CD4-positive, alpha-beta T cell treated with Interleukin-6 at 100 ng/mL for 8 hours (primary cell): ENCODE measurements around the gene GXYLT1.
"Not testable (repeated sequence)": the region's sequence is repeated elsewhere in the genome, so short reads cannot be mapped to it uniquely, and the experiment has no call there.

Experiments used
- DNase-seq: peaks from one replicate; pipeline ENCODE4 v3.0.0-alpha.2; 2020; ENCODE audit warnings: mixed read lengths, low spot score

GXYLT1 gene, protein sequence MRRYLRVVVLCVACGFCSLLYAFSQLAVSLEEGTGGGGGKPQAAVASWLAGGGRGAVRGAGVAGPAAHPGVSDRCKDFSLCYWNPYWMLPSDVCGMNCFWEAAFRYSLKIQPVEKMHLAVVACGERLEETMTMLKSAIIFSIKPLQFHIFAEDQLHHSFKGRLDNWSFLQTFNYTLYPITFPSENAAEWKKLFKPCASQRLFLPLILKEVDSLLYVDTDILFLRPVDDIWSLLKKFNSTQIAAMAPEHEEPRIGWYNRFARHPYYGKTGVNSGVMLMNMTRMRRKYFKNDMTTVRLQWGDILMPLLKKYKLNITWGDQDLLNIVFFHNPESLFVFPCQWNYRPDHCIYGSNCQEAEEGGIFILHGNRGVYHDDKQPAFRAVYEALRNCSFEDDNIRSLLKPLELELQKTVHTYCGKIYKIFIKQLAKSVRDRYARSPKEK

DNA sequence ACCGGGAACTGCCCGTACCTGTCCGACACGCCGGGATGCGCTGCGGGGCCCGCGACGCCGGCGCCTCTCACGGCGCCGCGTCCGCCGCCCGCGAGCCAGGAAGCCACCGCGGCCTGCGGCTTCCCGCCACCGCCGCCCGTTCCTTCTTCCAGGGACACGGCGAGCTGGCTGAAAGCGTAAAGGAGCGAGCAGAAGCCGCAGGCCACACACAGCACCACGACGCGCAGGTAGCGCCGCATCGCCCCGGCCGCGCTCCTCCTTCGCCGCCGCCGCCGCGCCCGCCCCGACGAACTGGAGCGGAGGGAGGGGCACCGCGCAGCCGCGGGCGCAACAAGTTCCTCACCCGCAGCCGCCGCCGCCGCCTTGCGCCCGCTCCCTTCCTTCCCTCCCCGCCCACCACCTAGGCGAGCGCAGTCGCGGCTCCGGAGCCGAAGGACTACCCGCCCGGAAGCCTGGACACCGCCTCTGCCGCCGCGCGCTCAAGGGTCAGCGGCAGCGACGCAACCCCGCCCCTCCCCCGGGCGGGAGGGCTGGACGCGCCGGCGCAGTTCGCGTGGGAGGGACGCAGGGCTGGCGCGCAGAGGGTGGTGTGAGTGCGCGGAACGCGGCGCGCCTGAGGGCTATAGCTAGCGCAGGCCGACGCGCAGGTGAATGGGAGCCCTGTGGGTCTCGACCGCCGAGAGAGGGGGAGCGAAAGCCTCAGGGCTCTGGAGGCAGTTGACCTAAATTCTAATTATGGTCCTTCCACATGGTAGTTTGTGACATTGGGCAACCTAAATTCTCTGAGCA, at the start of gene GXYLT1:
GXYLT1 (minus strand) TSS at position 467 of the 789 bp plus-strand sequence; CDS start at position 239, 228 bp downstream.
- DNase-seq, result peak; percentile 71

DNA sequence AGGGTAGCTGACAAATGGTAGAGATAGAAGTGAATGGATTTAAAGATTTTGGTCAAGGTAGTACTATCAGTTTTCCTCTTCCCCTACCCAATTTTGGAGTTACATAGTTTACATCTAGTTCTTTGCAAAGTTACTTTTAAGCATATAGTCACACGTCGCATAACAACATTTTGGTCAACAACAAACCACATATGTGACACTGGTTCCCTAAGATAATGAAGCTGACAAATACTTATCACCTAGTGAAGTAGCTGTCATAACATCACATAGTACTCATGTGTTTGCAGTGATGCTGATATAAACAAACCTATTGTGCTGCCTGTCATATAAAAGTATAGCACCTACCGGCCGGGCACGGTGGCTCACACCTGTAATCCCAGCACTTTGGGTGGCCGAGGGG, 48.0 kb upstream of the GXYLT1 start:
- no peak for DNase-seq

DNA sequence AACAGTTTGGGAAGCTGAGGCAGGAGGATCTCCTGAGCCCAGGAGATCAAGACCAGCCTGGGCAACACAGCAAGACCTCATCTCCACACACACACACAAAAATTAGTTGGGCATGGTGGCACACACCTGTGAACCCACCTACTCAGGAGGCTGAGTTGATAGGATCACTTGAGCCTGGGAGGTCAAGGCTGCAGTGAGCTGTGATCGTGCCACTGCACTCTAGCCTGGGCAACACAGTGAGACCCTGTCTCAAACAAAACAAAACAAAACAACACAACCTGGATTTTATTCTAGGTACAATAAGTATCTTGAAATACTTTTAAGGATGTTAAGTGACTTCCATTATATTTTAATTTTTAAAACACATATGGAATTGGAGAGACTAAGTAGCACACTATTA, 47.6 kb upstream of the GXYLT1 start:
- no peak for DNase-seq

DNA sequence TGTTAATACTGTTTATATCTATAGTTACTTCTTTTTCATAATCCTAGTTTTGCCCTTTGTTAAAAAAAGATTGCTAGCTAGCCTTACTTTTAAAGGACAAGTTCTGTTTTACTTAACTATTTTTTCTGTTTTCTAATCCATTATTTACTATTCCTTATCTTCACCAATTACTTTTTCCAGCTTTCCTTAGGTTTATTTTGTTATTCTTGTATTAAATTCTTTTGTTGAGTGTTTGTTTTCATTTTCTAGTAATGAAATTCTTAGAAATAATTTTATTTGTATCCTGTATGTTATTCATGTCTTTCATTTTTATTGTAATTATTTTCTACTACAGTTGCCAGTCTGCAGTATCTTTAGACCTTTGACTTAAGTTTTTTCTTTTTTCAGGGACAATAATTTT, 45.7 kb upstream of the GXYLT1 start:
- DNase-seq, result no peak

DNA sequence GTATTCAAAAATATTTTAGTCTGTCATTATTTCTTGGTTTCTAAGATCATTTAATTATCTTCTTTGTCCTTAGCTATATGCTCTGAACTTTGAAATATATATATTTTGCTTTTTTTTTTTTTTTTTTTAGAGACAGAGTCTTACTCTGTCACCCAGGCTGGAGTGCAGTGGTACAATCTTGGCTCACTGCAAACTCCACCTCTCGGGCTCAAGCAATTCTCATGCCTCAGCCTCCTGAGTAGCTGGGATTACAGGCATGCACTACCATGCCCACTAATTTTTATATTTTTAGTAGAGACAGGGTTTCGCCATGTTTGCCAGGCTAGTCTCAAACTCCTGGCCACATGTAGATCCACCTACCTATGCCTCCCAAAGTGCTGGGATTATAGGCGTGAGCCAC, 43.6 kb upstream of the GXYLT1 start:
- DNase-seq, result not testable (repeated sequence)

DNA sequence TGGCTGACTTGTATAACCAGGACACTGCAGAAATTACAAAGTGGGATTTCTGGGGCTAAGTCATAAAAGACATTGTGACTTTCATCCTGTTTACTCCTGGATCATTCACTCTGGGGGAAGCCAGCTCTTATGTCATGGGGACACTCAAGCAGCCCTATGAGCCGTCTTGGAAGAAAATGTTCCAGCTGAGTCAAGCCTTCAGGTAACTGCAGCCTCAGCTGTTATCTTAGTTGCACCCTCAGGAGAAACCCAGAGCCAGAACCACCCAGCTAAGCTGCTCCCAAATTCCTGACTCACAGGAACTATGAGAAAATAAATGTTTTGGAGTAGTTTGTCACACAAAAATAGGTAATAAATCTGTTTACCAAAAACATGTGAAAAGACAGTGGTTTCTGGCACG, 43.1 kb upstream of the GXYLT1 start:
- no peak for DNase-seq

DNA sequence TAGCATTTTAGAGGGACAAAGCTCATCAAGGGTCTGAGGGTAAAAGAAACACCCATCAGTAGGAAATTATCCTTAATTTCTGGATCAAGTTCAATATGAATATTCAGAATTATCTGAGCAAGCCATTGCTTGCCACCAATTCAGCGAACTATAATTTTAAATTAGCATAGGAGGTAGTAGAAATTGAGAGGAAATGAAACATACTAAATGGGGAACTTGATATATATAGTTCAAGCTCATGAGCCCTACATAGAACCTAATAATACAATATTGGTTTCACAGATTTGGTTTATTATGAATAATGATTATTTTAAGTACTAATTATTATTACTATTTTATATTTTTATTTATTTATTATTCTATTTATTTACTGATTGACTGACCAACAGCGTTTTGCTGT, 42.1 kb upstream of the GXYLT1 start:
- no peak for DNase-seq

DNA sequence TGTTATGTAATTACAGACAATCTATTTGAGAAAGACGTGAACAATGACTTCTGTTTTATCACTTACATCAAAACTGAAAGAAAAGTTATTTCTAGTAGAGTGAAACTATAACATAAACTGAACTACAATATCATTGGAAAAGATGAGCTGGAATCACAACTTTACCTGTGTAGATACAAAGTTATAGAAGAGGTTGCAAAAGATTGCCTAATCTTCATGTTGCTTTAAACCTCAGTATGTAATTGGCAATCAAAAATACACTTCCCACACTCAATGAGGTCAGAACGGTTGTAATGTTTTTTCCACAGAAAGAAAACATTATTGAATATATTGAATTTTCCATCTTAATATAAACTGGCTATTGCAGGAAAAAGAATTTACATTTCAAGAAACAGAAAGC, 37.7 kb upstream of the GXYLT1 start:
- no peak for DNase-seq

DNA sequence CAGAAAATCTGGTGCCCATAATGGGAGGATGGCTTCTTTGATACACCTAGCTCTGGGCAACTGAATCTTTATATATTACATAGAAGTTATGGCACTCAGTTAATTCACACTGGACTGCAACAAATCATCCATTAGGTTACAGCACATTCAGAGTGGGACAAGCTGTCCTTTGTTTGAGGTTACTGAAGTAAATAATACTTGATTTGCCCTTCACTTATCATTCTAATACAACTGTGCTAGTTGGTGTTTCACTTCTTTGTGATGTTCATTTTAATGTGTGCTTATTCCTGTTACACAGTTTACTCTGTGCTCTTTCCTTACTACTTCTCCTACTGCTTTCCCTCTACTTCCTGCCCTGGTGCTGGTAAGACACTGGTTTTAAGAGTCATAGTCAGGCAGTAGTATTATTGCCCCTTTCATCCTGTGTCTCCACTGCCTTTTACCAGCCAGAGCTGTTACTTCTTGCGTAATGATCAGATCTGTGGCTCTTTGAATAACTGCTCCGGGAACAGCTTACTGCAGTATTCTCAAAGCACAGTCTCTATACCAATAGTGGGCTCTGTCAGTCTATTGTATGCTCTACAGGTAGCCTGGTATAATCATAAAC, 36.4 kb upstream of the GXYLT1 start:
- no peak for DNase-seq

DNA sequence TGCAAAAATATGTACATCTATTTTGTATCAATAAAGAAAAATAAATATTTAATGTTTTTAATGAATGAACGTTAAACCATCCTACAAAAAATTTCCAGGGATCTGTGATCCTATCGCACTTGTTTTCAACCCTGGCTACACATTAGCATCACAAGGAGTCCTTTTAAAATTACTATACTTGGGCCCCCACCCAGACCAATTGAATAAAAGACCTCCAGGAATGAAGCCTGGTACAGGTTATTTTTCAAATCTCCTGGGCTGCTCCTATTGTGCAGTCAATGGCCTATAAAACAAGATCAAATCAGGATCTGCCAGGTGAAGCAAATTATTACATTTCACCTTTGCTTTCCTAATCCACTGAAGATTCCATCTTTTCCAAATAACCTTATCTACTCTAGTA, 33.4 kb upstream of the GXYLT1 start:
- no peak for DNase-seq

DNA sequence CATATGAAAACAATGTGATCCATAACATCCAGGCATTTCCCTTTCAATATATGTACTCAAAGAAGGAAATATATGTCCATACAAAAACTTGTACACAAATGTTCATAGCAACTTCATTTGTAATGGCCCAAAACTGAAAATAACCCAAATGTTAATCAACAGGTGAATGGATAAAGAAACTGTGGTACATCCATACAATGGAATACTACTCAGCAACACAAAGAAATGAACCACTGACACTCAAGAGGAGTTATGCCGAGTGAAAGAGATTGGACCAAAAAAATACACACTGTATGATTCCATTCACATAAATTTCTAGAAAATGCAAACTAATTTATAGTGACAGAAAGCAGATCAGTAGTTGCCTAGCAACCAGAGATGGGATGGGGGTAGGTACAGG, 30.3 kb upstream of the GXYLT1 start:
- DNase-seq, result no peak

DNA sequence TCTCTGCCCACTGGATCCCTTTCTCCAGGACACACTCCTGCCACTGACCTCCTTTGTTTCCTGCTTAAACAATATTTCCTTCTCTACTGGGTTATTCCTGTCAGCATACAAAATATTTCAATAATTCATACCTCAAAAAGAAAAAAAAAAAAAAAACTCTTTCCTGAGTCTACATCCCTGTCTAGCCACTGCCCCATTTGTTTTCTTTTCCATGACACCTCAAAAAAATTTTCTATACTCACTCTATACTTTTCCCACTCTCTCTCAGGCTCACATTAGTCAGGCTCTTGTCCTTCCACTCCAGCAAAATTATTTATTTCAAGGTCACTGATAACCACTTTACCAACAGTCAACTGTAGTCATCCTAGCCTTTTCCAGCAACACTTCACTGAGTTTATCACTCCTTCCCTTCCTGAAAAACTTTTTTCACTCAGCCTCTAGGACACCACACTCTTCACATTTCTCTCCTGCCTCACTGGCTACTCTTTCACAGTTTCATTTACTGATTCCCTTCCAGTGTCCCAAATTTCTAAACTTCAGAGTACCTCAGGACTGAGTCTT, 29.4 kb upstream of the GXYLT1 start:
- no peak for DNase-seq

DNA sequence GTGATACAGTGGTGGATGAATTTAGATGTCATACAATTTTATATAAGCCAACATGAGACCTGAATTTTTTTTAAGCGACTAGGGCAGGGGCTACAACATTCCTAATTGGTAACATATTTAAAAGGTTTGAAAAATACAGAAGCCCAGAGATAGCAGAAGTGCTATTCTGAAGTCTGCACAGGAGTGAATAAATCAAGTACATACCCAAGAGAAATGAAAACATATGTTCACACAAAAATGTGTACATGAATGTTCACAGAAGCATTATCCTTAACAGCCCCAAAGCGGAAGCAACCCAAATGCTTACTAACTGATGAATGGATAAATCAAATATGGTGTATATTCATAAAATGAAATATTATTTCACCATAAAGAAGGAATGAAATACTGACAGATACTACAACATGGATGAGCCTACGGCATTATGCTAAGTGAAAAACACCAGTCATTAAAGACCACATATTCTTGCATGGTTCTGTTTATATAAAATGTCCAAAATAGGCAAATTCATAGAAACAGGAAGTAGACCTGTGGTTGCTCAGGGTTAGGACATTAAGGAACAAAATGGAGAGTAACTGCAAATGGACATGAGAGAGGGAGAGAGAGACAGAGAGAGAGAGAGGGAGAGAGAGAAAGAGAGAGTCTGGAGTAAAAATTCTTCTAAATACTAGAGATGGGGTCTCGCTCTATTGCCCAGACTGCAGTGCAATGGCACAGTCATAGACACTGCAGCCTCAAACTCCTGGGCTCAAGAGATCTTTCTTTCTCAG, 28.0 kb upstream of the GXYLT1 start:
- no peak for DNase-seq

DNA sequence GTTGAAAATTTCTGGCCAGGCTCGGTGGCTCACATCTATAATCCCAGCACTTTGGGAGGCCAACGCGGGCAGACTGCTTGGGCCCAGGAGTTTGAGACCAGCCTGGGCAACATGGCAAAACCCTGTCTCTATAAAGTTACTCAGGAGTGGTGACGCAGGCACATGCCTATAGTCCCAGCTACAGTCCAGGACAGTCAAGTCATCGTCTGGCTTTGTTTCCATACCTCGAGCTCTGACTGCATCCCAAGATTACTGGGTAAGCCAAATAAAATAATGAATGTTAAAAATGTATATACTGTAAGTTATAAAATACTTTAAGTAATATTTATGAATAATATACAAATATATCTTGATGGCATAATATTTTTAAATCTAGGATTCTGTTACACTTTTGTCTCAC, 23.0 kb upstream of the GXYLT1 start:
- no peak for DNase-seq

DNA sequence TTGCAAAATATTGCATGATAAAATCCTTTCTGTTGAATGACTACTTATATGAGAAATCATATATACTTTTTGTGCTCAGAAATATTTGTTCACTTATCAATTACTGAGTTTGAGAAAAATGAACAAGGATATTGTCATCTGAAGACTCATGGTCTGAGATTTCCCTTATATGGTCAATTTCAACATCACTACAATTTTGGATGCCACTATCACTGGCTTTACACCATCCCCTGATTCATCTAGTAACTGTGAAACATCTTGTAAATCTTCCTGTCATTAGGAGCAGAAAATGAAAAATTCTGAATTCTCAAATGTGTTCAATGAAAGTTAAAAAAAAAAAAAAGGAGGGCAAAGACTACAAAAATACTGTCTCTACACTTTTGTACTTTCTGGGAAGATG, 21.8 kb upstream of the GXYLT1 start:
- no peak for DNase-seq

DNA sequence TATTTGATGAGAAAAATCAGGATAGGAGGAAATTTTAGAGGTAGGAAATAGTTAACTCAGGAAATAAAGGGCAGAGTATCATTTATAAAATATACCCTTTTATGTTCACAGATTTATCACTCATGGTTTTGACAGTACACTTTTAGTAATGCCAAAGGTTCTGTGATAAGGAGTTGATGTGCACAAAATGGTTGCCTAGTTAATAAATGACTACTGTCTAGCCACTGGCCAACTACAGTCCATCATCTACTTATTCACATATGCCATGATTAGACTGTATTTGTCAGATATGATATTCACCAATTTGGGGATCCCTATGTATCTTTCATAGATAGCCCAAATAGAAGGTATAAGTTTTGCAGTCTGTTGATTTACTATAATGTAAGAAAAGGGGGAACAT, 19.2 kb upstream of the GXYLT1 start:
- no peak for DNase-seq

DNA sequence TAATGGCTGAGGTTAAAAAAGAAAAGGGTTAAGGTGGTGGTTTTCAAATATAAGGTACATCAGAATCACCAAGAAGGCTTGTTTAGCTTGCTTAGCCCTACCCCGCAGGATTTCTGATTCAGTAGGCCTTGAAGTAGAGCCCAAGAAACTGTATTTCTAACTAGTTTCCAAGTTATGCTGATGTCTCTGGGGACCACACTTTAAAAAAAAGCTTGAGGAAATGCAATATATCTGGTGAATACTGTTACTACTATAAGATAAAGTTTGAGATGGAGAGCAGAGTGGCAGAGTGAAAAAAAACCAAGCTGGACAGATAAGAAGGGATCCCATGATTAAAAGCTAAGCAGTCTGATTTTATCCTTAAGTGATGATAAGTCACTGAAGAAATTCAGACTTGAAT, 18.3 kb upstream of the GXYLT1 start:
- no peak for DNase-seq

DNA sequence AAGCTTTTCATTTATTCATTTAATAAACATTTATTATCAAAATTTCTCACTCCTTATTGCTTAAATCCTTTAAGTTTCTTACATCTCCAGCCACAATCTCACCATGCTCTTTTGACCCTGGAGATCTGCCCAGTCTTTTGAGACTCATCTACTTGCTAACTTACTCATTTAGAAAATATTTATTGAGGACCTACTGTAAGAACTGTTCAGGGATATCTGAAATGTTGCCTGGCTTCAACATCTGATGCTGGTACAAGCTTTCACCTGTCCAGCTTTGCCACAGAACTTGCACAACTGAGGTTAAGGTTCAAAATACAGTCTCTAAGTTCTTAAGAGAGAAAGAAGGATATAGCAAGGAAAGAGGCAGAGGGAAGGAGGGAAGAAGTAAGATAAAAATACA, 17.5 kb upstream of the GXYLT1 start:
- no peak for DNase-seq

DNA sequence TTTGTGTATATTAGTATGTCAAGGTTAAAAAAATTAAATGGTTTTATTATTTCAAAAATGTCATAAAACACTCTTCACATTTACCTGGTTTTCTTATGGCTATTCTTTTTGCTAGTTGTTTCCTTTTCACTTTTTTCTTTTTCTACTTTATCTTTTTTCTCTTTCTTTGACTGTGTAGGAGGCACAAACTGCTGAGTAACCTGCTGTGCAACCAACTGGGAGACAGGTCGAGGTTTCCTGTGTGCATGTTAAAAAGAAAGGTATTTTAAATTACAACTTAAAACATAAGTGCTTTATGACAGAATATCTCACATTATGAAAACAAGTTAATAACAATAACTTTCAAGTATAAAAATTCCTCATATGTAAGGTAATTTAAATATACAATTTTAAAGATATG, 16.9 kb upstream of the GXYLT1 start:
- no peak for DNase-seq

DNA sequence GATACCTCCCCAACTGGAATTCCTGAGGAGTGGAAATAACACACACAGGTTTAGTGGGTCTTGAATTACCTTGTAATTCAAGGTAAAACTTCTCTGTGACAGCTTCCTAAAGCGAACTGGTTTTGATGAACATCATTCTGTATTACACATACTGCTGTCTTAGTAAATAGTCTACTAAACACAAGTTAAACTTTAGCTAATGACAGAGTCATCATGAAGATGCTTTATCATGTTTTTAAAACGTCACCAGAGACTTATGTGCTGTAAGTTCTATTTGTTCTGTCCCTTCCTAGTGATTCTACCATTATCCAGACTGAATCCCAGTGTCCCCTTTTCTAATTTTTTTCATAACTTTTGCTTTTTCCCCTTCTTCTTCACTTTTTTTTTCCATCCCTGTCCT, 11.6 kb upstream of the GXYLT1 start:
- no peak for DNase-seq

DNA sequence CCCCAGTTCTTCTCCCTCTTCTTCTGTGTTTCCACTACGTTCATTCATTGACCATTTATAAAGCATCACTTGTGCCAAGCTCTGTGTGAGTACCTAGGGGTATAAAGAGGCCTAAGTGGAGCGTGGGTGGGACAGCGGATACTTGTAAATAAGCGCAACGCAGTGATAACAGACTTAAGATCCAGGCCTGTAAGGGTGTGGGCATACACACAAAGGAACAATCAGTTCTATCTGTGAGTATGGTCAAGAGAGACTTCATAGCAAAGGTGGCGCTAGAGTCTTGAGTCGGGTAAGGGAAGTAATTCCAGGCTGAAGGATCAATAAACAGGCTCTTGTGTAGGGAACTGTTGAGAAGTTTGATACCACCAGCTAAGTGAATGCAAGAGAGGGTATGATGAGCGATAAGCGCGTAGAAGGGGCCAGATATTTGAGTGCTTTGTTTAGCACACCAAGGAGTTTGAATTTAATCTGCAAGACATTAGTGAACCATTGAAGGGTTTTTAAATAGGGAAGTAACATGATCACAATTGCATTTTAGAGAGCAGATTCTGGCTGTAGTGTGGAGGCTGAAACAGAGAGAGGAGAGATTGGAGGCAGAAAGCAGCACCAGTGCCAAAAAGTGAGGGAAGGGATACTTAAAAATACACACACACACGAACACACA, 1.0 kb upstream of the GXYLT1 start:
- DNase-seq, result no peak

DNA sequence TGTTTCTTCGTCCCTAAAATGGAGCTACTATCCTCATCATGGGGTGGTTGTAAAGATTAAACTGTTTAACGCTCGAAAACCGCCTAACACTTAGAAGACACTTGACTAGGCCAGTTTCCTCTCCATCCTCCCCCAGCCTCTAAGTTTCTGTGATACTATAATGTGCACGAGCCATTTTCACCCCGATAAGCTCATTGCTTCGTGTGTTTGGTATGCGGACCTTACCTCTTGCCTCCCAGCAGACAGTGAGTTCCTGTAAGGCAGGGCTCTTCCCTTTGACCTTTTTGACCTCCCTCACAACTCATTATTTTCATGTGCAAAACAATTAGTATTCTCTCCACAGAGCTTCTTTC, 499 bp upstream of the GXYLT1 start:
- no peak for DNase-seq
